Measurements from ENCODE around the gene ESAM. TPM values are rescaled to one million over a fixed set of nuclear protein-coding genes. Genes with fewer than 3 reads are reported as not detected.

Gene ESAM
- total and polyA plus RNA-seq, 2 experiments from 2014 or later = 0.32 TPM; not detected in 1

DNA sequence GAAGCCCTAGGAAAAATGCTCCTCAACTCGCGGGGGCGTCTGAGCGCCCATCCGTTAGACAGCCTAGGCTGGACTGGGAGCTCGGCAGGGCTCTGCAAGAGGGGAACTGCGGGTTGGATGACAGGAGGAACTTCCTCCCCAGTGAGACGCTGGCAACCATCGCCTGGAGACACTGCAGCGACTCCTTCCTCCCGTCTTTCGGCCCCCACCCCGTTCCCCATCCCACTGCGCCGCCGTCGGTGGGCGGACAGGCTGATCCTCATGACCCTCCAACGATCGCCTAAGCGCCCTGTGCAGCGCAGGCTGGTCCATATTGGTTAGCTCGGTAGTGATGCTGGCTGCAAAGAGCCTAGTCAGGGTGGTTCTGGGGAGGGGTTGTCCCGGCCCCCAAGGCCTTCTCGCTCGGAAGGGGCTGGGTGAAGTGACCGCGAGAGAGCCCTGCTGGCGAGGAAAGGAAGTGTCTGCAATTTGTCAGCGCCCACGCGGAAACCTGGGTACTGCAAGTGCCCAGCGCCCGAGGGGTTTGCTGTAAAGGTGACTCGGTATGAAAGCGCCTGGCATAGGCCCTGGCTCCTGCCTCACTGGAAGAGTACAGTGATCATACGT lies 21.7 kb downstream of the ESAM start (continued):
- TF ChIP-seq ZNF462 (CRISPR knock-in tag; IDR thresholded peaks at IDR 0.05) = no peak
- no peak for TF ChIP-seq NANOG (IDR thresholded peaks at IDR 0.05; ENCODE audit: borderline replicate concordance)
- TF ChIP-seq CREB1 (CRISPR knock-in tag; IDR thresholded peaks at IDR 0.05; ENCODE audit: low read depth) = no peak
- no peak for TF ChIP-seq JUNB (IDR thresholded peaks at IDR 0.05; ENCODE audit: unreplicated experiment)
- TF ChIP-seq STAT1 (IDR thresholded peaks at IDR 0.05; ENCODE audit: unreplicated experiment) = no peak
- TF ChIP-seq, protein P1, sequence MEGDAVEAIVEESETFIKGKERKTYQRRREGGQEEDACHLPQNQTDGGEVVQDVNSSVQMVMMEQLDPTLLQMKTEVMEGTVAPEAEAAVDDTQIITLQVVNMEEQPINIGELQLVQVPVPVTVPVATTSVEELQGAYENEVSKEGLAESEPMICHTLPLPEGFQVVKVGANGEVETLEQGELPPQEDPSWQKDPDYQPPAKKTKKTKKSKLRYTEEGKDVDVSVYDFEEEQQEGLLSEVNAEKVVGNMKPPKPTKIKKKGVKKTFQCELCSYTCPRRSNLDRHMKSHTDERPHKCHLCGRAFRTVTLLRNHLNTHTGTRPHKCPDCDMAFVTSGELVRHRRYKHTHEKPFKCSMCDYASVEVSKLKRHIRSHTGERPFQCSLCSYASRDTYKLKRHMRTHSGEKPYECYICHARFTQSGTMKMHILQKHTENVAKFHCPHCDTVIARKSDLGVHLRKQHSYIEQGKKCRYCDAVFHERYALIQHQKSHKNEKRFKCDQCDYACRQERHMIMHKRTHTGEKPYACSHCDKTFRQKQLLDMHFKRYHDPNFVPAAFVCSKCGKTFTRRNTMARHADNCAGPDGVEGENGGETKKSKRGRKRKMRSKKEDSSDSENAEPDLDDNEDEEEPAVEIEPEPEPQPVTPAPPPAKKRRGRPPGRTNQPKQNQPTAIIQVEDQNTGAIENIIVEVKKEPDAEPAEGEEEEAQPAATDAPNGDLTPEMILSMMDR (conservative IDR thresholded peaks at IDR 0.05; ENCODE audit: low read depth in 2 of 2) = peak; percentile 21 to 35; a peak in 3 of 4 replicates
- TF ChIP-seq EZH2phosphoT487 (IDR thresholded peaks at IDR 0.05; ENCODE audit: unreplicated experiment) = no peak

Data from GM23338 (cell line).